HepG2 (cell line): ENCODE measurements around the gene SMIM12. TPM values are rescaled to one million over a fixed set of nuclear protein-coding genes. Genes with fewer than 3 reads are reported as not detected.

Source experiments
- ARHGAP35 ChIP-seq: sonication (generic); formaldehyde crosslinking; IDR thresholded peaks from 2 replicates; pipeline ENCODE4 v1.9.0; 2022; ENCODE audit warnings: mild to moderate bottlenecking, inconsistent platforms, moderate library complexity, missing genetic modification reagents, borderline replicate concordance
- CAMTA2 ChIP-seq: sonication (generic); formaldehyde crosslinking; IDR thresholded peaks from 2 replicates; pipeline ENCODE4 v1.4.0; 2020; ENCODE audit warnings: mild to moderate bottlenecking, missing genetic modification reagents, borderline replicate concordance
- CREB1 ChIP-seq, 2 experiments: fragments of 450-650 bp in 1 of 2; IDR thresholded peaks; 2 replicates each; pipeline ENCODE4 v1.6.1; 2016 to 2017; ENCODE audit warnings: control low read depth in 1 of 2, mild to moderate bottlenecking in 1 of 2, missing compliant biosample characterization in 1 of 2, missing genetic modification characterization in 1 of 2
- ESRRA ChIP-seq: sonication (generic); formaldehyde crosslinking; IDR thresholded peaks from 2 replicates; pipeline ENCODE4 v1.5.1; 2020; ENCODE audit warnings: mild to moderate bottlenecking, low read depth, missing genetic modification reagents
- GABPB1 ChIP-seq: IDR thresholded peaks from 2 replicates; pipeline ENCODE4 v1.6.1; 2016; ENCODE audit warnings: mild to moderate bottlenecking, missing genetic modification reagents, moderate library complexity, missing compliant biosample characterization
- HIVEP1 ChIP-seq: sonication (generic); formaldehyde crosslinking; IDR thresholded peaks from 2 replicates; pipeline ENCODE4 v1.4.0; 2020; ENCODE audit warnings: mild to moderate bottlenecking, missing genetic modification reagents
- NAIF1 ChIP-seq: sonication (generic); formaldehyde crosslinking; IDR thresholded peaks from 2 replicates; pipeline ENCODE4 v1.5.0; 2020; ENCODE audit warnings: mild to moderate bottlenecking, missing genetic modification reagents, borderline replicate concordance
- NFE2L2 ChIP-seq: fragments of 150-350 bp; IDR thresholded peaks from 2 replicates; pipeline ENCODE4 v1.6.1; 2014; ENCODE audit warnings: low read length
- NFYB ChIP-seq: sonication (generic); formaldehyde crosslinking; IDR thresholded peaks from 2 replicates; pipeline ENCODE4 v1.4.0; 2020; ENCODE audit warnings: missing genetic modification reagents
- POGZ ChIP-seq: sonication (generic); formaldehyde crosslinking; IDR thresholded peaks from 2 replicates; pipeline ENCODE4 v1.4.0; 2020; ENCODE audit warnings: mild to moderate bottlenecking, missing genetic modification reagents
- RBFOX2 ChIP-seq: fragments of 200-400 bp; formaldehyde crosslinking; IDR thresholded peaks from 2 replicates; pipeline ENCODE4 v1.6.1; 2017; ENCODE audit warnings: low read depth, mild to moderate bottlenecking, low read length
- RFXAP ChIP-seq: sonication (generic); formaldehyde crosslinking; IDR thresholded peaks from 2 replicates; pipeline ENCODE4 v1.4.0; 2020; ENCODE audit warnings: missing genetic modification reagents, borderline replicate concordance
- TAF1 ChIP-seq: sonication (generic); formaldehyde crosslinking; IDR thresholded peaks from 2 replicates; pipeline ENCODE4 v1.4.0; 2020; ENCODE audit warnings: missing genetic modification reagents
- ZNF44 ChIP-seq: sonication (generic); formaldehyde crosslinking; IDR thresholded peaks from 2 replicates; pipeline ENCODE4 v1.5.1; 2020; ENCODE audit warnings: mild to moderate bottlenecking, missing genetic modification reagents
- ZNF446 ChIP-seq: sonication (generic); formaldehyde crosslinking; IDR thresholded peaks from 2 replicates; pipeline ENCODE4 v1.5.0; 2020; ENCODE audit warnings: mild to moderate bottlenecking, missing genetic modification reagents
- ZNF501 ChIP-seq: sonication (generic); formaldehyde crosslinking; IDR thresholded peaks from 2 replicates; pipeline ENCODE4 v1.5.1; 2020; ENCODE audit warnings: mild to moderate bottlenecking, moderate library complexity, missing genetic modification reagents
- ZNF510 ChIP-seq: sonication (generic); formaldehyde crosslinking; IDR thresholded peaks from 2 replicates; pipeline ENCODE4 v1.4.0; 2020; ENCODE audit warnings: low read depth, mild to moderate bottlenecking, missing genetic modification reagents
- ZNF598 ChIP-seq: sonication (generic); formaldehyde crosslinking; IDR thresholded peaks from 2 replicates; pipeline ENCODE4 v1.5.1; 2020; ENCODE audit warnings: mild to moderate bottlenecking, missing genetic modification reagents, borderline replicate concordance
- ZNF605 ChIP-seq: sonication (generic); formaldehyde crosslinking; IDR thresholded peaks from 2 replicates; pipeline ENCODE4 v1.8.0; 2022; ENCODE audit warnings: mild to moderate bottlenecking, missing genetic modification reagents
- polyA plus RNA-seq, 8 experiments: library from polyadenylated mRNA; depleted of rRNA in 3 of 8; stranded (reverse) in 7 of 8; unstranded in 1 of 8; fragments of >200 nt; fragmentation: Illumina TruSeq in 4 of 8; extraction: Trizol in 4 of 8; gene quantifications; 2 replicates each; pipeline versions ENCODE4 v1.2.1 to v1.2.3, GENCODE V29; 2011 to 2016; ENCODE audit warnings: low read depth in 4 of 8, missing spikeins in 1 of 8, mixed read lengths in 1 of 8; ENCODE audit not compliant: insufficient read depth in 1 of 8
- total RNA-seq, 5 experiments: library from RNA; depleted of rRNA; stranded (reverse); fragments of >200 nt; fragmentation: Illumina TruSeq; extraction: Trizol; gene quantifications; 2 replicates each; pipeline ENCODE4 v1.2.3, GENCODE V29; 2016; ENCODE audit warnings: low read depth in 1 of 5
- TF ChIP-seq, protein P1 (sequence below): sonication (generic); formaldehyde crosslinking; IDR thresholded peaks from 2 replicates; pipeline ENCODE4 v1.4.0; 2020; ENCODE audit warnings: missing genetic modification reagents, mild to moderate bottlenecking, borderline replicate concordance
- TF ChIP-seq, protein P2 (sequence below): sonication (generic); formaldehyde crosslinking; IDR thresholded peaks from 2 replicates; pipeline ENCODE4 v1.8.0; 2022; ENCODE audit warnings: missing genetic modification reagents, mild to moderate bottlenecking, inconsistent platforms, borderline replicate concordance
- TF ChIP-seq, protein P3 (sequence below): IDR thresholded peaks from 2 replicates; pipeline ENCODE4 v1.6.1; 2018; ENCODE audit warnings: missing genetic modification reagents, mild to moderate bottlenecking, missing compliant biosample characterization

The SMIM12 gene
- total and polyA plus RNA-seq, 2 of the 13 experiments (the other 11 are each of a cell fraction or from before 2014, with no cell fraction given) = 20.1 to 41.3 TPM

DNA sequence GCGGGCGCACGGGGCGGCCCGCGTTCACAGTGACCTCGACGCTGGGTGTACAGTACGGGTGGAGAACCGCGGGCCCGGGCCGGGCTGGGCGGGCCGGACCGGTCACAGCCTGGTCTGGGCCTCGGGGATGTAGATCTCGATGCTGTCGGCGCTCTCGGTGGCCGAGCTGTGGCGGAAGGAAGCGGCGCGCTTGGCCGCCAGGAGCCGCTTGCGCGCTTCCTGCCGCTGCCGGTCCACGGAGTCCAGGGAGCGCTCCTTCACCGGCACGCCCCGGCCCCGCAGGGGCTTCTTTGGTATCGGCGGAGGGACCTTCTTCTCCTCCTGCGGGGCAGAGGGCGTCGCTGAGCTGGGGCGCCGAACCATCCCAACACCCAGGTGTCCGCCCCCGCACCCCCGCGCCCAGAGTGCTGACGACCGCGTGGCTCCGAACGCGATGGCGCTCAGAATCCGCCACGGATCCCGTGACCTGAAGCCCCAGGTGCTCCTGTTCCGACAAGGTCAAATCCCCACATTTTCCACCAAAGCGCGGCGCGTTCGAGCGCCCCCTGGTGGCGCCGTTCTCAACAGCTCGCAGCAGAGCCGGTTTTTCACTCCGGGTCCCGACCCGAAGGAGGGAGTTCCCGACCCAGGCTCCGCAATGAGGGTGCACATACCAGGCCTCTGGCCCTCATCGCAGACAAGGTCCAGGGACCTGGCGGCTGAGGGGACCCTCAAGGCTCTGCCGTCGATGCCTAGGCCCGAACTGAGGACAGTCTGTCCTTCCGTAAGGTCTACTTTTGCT lies 6.6 kb upstream of the SMIM12 start (continued):
- no peak for TF ChIP-seq RFXAP (CRISPR knock-in tag)
- peak; percentile 67; the same call in 1 of the 2 replicates for TF ChIP-seq GABPB1 (CRISPR knock-in tag)
- peak; percentile 69 for TF ChIP-seq RBFOX2
- TF ChIP-seq NFE2L2 = no peak
- 0 out of 2 replicates have a peak, but pooled peaks have one; percentile 34 for TF ChIP-seq ZNF605 (CRISPR knock-in tag)
- TF ChIP-seq ZNF44 (CRISPR knock-in tag) = no peak
- TF ChIP-seq ESRRA (CRISPR knock-in tag) = peak; percentile 91
- TF ChIP-seq TAF1 (CRISPR knock-in tag) = no peak
- TF ChIP-seq POGZ (CRISPR knock-in tag) = 0 out of 2 replicates have a peak, but pooled peaks have one; percentile 24
- no peak for TF ChIP-seq CREB1 (IDR thresholded peaks at IDR 0.05)
- no peak for TF ChIP-seq CREB1 (CRISPR knock-in tag; IDR thresholded peaks at IDR 0.05)
- TF ChIP-seq HIVEP1 (CRISPR knock-in tag) = 0 out of 2 replicates have a peak, but pooled peaks have one; percentile 20
- TF ChIP-seq, protein P1, sequence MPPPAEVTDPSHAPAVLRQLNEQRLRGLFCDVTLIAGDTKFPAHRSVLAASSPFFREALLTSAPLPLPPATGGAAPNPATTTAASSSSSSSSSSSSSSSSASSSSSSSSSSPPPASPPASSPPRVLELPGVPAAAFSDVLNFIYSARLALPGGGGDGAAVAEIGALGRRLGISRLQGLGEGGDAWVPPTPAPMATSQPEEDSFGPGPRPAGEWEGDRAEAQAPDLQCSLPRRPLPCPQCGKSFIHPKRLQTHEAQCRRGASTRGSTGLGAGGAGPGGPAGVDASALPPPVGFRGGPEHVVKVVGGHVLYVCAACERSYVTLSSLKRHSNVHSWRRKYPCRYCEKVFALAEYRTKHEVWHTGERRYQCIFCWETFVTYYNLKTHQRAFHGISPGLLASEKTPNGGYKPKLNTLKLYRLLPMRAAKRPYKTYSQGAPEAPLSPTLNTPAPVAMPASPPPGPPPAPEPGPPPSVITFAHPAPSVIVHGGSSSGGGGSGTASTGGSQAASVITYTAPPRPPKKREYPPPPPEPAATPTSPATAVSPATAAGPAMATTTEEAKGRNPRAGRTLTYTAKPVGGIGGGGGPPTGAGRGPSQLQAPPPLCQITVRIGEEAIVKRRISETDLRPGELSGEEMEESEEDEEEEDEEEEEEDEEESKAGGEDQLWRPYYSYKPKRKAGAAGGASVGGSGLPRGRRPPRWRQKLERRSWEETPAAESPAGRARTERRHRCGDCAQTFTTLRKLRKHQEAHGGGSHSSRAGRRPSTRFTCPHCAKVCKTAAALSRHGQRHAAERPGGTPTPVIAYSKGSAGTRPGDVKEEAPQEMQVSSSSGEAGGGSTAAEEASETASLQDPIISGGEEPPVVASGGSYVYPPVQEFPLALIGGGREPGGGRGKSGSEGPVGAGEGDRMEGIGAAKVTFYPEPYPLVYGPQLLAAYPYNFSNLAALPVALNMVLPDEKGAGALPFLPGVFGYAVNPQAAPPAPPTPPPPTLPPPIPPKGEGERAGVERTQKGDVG (CRISPR knock-in tag) = no peak
- TF ChIP-seq NFYB (CRISPR knock-in tag) = no peak
- peak; percentile 56; the same call in 1 of the 2 replicates for TF ChIP-seq ZNF598 (CRISPR knock-in tag)
- no peak for TF ChIP-seq NAIF1
- 0 out of 2 replicates have a peak, but pooled peaks have one; percentile 62 for TF ChIP-seq CAMTA2 (CRISPR knock-in tag)
- peak; percentile 71 for TF ChIP-seq ZNF501 (CRISPR knock-in tag)
- TF ChIP-seq, protein P2, sequence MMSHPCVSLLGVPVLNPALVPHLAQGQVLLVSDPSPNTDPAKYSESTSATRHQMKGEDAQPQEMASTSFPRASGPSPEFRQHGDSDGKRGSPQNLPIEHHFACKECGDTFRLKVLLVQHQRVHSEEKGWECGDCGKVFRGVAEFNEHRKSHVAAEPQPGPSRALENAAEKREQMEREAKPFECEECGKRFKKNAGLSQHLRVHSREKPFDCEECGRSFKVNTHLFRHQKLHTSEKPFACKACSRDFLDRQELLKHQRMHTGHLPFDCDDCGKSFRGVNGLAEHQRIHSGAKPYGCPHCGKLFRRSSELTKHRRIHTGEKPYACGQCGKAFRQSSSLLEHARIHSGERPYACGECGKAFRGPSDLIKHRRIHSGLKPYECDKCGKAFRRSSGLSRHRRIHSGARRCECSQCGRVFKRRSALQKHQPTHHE (CRISPR knock-in tag) = 0 out of 2 replicates have a peak, but pooled peaks have one; percentile 49
- no peak; the same call in 1 of the 2 replicates for TF ChIP-seq ARHGAP35 (CRISPR knock-in tag)
- TF ChIP-seq, protein P3, sequence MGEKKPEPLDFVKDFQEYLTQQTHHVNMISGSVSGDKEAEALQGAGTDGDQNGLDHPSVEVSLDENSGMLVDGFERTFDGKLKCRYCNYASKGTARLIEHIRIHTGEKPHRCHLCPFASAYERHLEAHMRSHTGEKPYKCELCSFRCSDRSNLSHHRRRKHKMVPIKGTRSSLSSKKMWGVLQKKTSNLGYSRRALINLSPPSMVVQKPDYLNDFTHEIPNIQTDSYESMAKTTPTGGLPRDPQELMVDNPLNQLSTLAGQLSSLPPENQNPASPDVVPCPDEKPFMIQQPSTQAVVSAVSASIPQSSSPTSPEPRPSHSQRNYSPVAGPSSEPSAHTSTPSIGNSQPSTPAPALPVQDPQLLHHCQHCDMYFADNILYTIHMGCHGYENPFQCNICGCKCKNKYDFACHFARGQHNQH (CRISPR knock-in tag) = peak; percentile 47; the same call in 1 of the 2 replicates
- TF ChIP-seq ZNF510 = no peak
- no peak for TF ChIP-seq ZNF446 (CRISPR knock-in tag)
